NCI-H1694 (cell line): ENCODE data around the gene AK8.
"Not testable (repeated sequence)": the region's sequence is repeated elsewhere in the genome, so short reads cannot be mapped to it uniquely, and the experiment has no call there.

Source experiments
- DNase-seq: peaks from one replicate; lab custom pipeline; 2025; lab: John Stamatoyannopoulos, UW

AK8 gene

GRCh38 chr9:132711846-132712245 is 166.2 kb downstream of the AK8 start:
- no peak for DNase-seq

GRCh38 chr9:132711152-132711551 is 166.9 kb downstream of the AK8 start:
- not testable (repeated sequence) for DNase-seq

DNA sequence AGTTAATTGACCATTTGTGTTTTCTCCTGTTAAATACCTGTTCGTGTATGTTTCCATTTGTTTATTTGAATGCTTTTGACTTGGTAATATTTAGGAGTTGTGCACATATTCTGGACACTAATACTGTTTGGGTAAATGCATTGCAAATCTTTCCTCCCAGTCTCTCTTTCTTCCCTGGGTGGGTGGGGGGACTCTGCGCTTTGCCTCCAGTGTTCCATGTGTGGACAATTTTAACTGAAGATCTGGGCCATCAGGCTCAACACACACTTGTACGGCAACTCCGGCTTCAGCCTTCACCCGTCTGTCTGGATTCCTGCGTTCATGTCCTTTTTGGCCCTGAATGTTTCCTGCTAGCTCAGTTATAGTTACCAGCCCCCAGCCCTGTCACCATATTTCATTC is 167.8 kb downstream of the AK8 start:
- DNase-seq: no peak

- DNase-seq: no peak
These were observed 169.2 kb downstream of the AK8 start for GRCh38 chr9:132708769-132709430.

GRCh38 chr9:132708239-132708638 is 169.8 kb downstream of the AK8 start:
- DNase-seq: no peak

DNA sequence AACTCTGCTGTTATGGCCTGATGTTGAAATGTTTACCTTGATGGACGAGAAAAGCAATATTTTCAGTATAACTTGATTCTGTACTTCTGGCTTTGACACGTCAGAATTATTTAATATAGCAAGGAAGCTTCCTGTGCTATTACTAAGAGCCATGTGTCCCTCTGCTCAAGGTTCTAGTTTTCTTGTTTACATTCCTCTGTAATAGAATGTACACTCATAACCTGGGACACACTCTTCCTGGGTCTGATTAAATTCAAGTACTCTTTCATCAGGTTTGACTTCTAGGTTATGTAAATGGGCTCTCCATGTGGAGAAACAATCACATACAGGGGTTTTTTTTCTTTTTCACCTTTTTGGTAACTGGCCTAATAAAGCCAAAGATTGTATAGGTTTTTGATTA is 174.7 kb downstream of the AK8 start:
- DNase-seq: no peak

DNA sequence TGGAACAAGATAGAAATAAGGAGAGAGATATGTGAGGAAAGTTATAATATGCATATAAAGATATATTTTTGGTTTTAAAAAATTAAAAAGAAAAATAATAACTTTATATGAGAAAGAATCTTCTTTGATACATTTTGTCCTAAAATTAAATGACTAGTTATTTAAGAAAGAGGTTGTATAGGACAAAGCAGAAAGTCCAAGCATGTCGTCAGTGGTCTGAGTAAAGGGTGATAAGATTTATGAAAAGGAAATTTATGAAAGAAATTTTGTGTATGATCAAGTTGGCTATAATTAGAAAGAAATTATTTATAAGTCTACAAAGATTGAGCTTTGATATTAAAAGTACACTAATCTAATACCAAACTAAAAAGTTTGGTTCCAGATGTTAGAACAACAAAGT is 175.8 kb downstream of the AK8 start:
- no peak for DNase-seq

- no peak for DNase-seq
These were observed 178.1 kb downstream of the AK8 start for GRCh38 chr9:132699956-132700355.

DNA sequence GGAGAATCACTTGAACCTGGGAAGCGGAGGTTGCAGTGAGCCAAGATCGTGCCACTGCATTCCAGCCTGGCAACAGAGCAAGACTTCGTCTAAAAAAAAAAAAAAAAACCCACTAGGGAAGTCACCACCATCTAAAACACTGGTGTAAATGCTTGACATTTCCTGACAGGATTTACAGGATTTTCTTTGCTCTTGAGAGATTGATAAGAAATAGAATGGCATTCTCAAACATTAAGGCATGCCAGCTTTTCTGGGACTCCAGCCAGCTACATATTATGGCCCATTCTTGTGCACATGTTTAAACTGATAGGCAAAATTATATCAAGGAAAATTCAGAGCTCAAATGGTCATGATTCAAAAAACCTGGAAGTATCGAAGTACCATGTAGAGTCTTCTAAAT is 179.1 kb downstream of the AK8 start:
- DNase-seq: no peak

DNA sequence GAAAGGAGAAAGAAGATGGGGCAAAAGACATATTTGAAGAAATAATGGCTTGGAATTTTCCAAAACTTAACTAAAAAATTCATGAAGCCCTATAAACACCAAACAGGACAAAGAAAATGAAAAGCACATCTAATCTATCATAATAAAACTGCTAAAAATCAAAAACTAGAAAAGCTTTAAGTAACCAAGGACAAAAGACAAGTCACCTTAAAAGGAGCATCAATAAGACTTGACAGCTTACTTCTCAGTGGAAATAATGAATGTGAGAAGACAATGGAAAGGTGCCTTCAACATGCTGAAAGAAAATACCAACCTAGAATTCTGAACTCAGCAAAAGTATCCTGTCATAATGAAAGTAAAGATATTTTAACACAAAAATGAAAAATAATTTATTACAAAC is 180.9 kb downstream of the AK8 start:
- DNase-seq: no peak

GRCh38 chr9:132694144-132694543 is 183.9 kb downstream of the AK8 start:
- no peak for DNase-seq

DNA sequence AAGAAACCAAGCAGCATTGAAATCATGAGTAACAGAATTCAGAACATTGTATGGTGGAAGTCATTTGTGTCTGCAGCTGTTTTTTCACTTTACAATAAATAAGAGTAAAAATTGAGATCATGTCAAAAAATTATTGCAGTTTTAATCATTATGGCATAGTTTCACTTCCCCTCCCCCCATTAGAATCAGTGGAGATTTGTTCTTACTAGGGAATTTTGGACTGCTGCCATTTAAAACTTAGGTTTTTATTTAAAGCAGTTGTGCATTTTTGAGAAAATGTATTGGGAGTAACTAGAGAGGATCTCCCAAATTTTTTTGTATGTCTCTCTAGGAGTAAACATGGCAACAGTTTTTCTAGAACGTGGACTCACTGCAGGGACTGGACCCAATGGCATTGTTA is 187.4 kb downstream of the AK8 start:
- no peak for DNase-seq

DNA sequence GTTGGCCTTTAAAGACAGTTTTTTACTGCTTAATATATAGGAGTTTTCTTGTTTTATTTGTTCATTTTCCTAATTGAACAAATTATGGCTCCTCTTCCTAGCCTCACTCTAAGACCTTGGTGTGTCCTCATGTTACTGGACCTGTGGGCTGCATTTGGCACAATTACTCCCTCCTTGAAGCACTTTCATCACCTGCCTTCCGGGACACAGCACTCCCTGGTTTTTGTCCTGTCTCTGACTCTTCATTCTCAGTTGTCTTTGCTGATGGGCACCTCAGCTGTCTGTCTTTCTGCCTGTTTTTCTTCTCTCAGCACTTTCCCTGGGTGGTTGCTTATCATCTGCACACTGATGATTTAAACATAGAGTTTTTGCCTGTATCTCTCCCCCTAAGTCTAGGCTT is 194.2 kb downstream of the AK8 start:
- no peak for DNase-seq

DNA sequence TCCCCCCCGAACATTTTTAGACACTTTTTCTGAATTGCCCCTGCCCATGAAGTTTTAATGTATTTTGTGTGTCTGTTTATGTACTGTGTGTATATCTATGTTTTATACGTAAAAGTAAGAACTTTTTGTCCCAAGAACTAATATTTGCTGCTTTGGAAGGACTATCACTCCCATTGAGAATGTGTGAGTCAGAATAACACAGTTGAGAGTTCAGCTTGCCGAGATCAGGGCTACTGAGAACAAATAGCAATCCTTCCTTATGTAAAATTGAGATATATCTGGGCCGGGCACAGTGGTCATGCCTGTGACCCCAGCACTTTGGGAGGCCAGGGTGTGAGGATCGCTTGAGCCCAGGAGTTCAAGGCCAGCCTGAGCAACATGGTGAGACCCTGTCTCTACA is 196.5 kb downstream of the AK8 start:
- DNase-seq: no peak

DNA sequence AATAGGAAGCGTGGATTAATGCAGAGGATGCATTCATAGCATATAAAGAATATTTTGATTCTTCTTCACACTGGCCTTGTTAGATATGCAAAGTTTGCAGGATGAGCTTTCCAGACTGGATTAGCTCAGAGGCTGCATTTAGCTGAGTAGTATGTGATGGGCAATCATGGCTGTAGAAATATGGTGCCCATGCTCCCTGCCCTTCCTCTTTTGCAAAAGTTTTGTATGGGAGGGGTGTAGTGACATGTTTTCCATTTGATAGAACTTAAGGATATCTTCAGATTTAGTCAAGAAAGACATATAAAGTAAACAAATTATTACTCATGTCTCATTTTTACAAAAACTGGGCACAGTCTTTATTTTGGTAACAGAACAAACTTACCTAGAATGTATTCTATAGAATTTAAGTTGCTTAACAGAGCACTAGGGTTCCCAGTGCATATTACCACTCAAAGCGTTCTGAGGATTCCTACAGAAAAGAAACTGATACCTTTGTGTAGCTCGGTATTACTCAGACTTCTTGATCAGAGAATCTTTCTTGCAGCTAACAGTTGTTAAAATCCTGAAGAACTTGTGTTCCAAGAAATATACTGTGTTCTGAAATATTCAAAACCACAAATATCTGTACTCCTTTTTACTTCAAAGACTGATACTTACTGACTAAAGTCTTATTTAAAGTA is 198.0 kb downstream of the AK8 start:
- no peak for DNase-seq

- DNase-seq: no peak
These were observed 200.1 kb downstream of the AK8 start for GRCh38 chr9:132677976-132678375.
